Esophagus muscularis mucosa (tissue), 4 donors: Measurements from ENCODE around the gene LELP1. TPM values are rescaled to one million over a fixed set of nuclear protein-coding genes. Genes with fewer than 3 reads are reported as not detected.
A peak's percentile ranks its signal among the peaks of the same experiment; 100 is the strongest.

Experiments used
- DNase-seq: peaks from one replicate; pipeline ENCODE4 v3.0.0-alpha.2; 2017; ENCODE audit errors: extremely low spot score
- H3K27ac ChIP-seq, 4 donors: fragments of 200-600 bp; sonication (generic); replicated peaks in 1 of 4; 1 replicate in 3 of 4; 2 replicates in 1 of 4; pipeline ENCODE4 v1.5.1; 2016 to 2019; ENCODE audit warnings: mild to moderate bottlenecking in 1 of 4
- H3K27me3 ChIP-seq, 4 donors: fragments of 200-600 bp; sonication (generic); one replicate each; pipeline versions ENCODE4 v1.5.1 to v1.6.0; 2016 to 2019
- H3K36me3 ChIP-seq, 4 donors: fragments of 200-600 bp; sonication (generic); one replicate each; pipeline ENCODE4 v1.5.1; 2016 to 2019
- H3K4me1 ChIP-seq, 4 donors: fragments of 200-600 bp; sonication (generic); one replicate each; pipeline ENCODE4 v1.5.1; 2016 to 2019
- H3K4me3 ChIP-seq, 4 donors: fragments of 200-600 bp; sonication (generic); 1 replicate in 2 of 4; 2 replicates in 2 of 4; pipeline ENCODE4 v1.5.1; 2016 to 2019; ENCODE audit warnings: mild to moderate bottlenecking in 4 of 4, moderate library complexity in 1 of 4
- H3K9me3 ChIP-seq, 4 donors: fragments of 200-600 bp; sonication (generic); 1 replicate in 3 of 4; 2 replicates in 1 of 4; pipeline ENCODE4 v1.5.1; 2016 to 2019
- CTCF ChIP-seq, 3 experiments: fragments of 200-600 bp in 2 of 3; fragments of 450-650 bp in 1 of 3; sonication (generic) in 2 of 3; IDR thresholded peaks; one replicate each; pipeline ENCODE4 v1.5.1; 2017 to 2019; ENCODE audit warnings: antibody characterized with exemption in 3 of 3, mild to moderate bottlenecking in 2 of 3, moderate library complexity in 1 of 3
- EP300 ChIP-seq: sonication (generic); formaldehyde crosslinking; IDR thresholded peaks from one replicate; pipeline ENCODE4 v1.6.1; 2017; ENCODE audit warnings: antibody characterized with exemption
- POLR2A ChIP-seq: fragments of 450-650 bp; IDR thresholded peaks from one replicate; pipeline ENCODE4 v1.6.1; 2017; ENCODE audit warnings: antibody characterized with exemption, moderate library complexity, mild to moderate bottlenecking, low read depth
- POLR2AphosphoS5 ChIP-seq, 2 donors: sonication (generic); formaldehyde crosslinking; IDR thresholded peaks; one replicate each; pipeline ENCODE4 v1.6.1; 2017; ENCODE audit warnings: antibody characterized with exemption in 2 of 2
- WGBS: methylation state at CpG from one replicate; pipeline ENCODE4 v1.1.5; 2018; 5-methylcytosine and 5-hydroxymethylcytosine counted together
- intact Hi-C: fragments of 100-400 bp; cut with DNase I; formaldehyde crosslinking; loops from one replicate; pipeline ENCODE4 v1.15.1; 2023
- total RNA-seq, 4 donors: library from RNA; depleted of rRNA; stranded (reverse); fragments of >200 nt; gene quantifications; one replicate each; pipeline versions ENCODE4 v1.1.0 to v1.2.1, GENCODE V29; 2016

The LELP1 gene
- total RNA-seq, 4 donors from 2014 or later, result not detected

GRCh38 chr1:153253076-153253475, 49.8 kb downstream of the LELP1 start:
- 95% methylated on average over 2 of the region's 2 CpGs for WGBS

GRCh38 chr1:153253693-153254092, 50.5 kb downstream of the LELP1 start:
- DNase-seq, result peak; percentile 86
- no peaks in the 10 kb centered on the region for H3K36me3 ChIP-seq
- TF ChIP-seq EP300 (no peak), POLR2AphosphoS5 (IDR thresholded peaks at IDR 0.05) (no peak), CTCF (IDR thresholded peaks at IDR 0.05) (no peak), POLR2A (no peak)
- H3K27me3 ChIP-seq, result peaks cover 0 to 14% (median 0%) of the 10 kb centered on the region in 4 donors
- peaks cover 0 to 6% (median 0%) of the 10 kb centered on the region in 4 donors for H3K4me1 ChIP-seq
- WGBS, result 44% methylated on average over 1 of the region's 1 CpG
- no peak overlapping the region for H3K4me3 ChIP-seq
- H3K27ac ChIP-seq, result no peak overlapping the region
- no peaks in the 10 kb centered on the region for H3K9me3 ChIP-seq
- intact Hi-C loops, result no loop called here

More at GRCh38 chr1:153253076-153253475, 49.8 kb downstream of the LELP1 start:
- no peak overlapping the region for H3K4me3 ChIP-seq
- intact Hi-C loops, result no loop called here
- H3K27ac ChIP-seq, result no peak overlapping the region
- H3K9me3 ChIP-seq, result no peaks in the 10 kb centered on the region
- DNase-seq, result peak; percentile 45
- TF ChIP-seq EP300, result no peak
- TF ChIP-seq POLR2AphosphoS5 (IDR thresholded peaks at IDR 0.05), result no peak
- TF ChIP-seq POLR2A, result no peak
- no peak for TF ChIP-seq CTCF (IDR thresholded peaks at IDR 0.05)
- peaks cover 0 to 14% (median 0%) of the 10 kb centered on the region in 4 donors for H3K27me3 ChIP-seq
- peaks cover 0 to 6% (median 0%) of the 10 kb centered on the region in 4 donors for H3K4me1 ChIP-seq
- no peaks in the 10 kb centered on the region for H3K36me3 ChIP-seq

Other genes with a start within 250 kb of the LELP1 start
- not detected for gene SPRR4, start 232.8 kb upstream of the LELP1 start, total RNA-seq
- not detected for gene SPRR1A, start 219.3 kb upstream of the LELP1 start, total RNA-seq
- 1 to 10 TPM in 2 of 4 donors, not detected in 2; 1.6 to 5.0 TPM for gene SPRR3, start 201.7 kb upstream of the LELP1 start, total RNA-seq
- not detected for gene SPRR1B, start 172.2 kb upstream of the LELP1 start, total RNA-seq
- 1 to 10 TPM in 1 of 4 donors, under 1 TPM in 1, not detected in 2; 0.57 to 1.7 TPM for gene SPRR2D, start 162.3 kb upstream of the LELP1 start, total RNA-seq
- 1 to 10 TPM in 1 of 4 donors, not detected in 3; 2.5 TPM for gene SPRR2A, start 145.9 kb upstream of the LELP1 start, total RNA-seq
- gene SPRR2B, start 131.8 kb upstream of the LELP1 start, total RNA-seq, result not detected
- not detected for gene SPRR2E, start 108.9 kb upstream of the LELP1 start, total RNA-seq
- not detected for gene SPRR2F, start 89.9 kb upstream of the LELP1 start, total RNA-seq
- not detected for gene SPRR2G, start 52.5 kb upstream of the LELP1 start, total RNA-seq
- 1 to 10 TPM in 1 of 4 donors, not detected in 3; 1.2 TPM for gene PRR9, start 14.2 kb downstream of the LELP1 start, total RNA-seq
- gene LORICRIN, start 56.3 kb downstream of the LELP1 start, total RNA-seq, result not detected
- gene PGLYRP3, start 109.5 kb downstream of the LELP1 start, total RNA-seq, result not detected
- not detected for gene PGLYRP4, start 145.4 kb downstream of the LELP1 start, total RNA-seq
- gene S100A9, start 154.4 kb downstream of the LELP1 start, total RNA-seq, result 100 to 1,000 TPM in 2 of 4 donors, 10 to 100 TPM in 2; 61.2 to 845 (median 119) TPM
- gene S100A12, start 172.2 kb downstream of the LELP1 start, total RNA-seq, result 10 to 100 TPM in 1 of 4 donors, not detected in 3; 33.1 TPM
- 100 to 1,000 TPM in 1 of 4 donors, 10 to 100 TPM in 2, 1 to 10 TPM in 1; 9.9 to 155 (median 12.0) TPM for gene S100A8, start 187.6 kb downstream of the LELP1 start, total RNA-seq
- not detected for gene S100A7A, start 213.1 kb downstream of the LELP1 start, total RNA-seq